Hepatocyte (in vitro differentiated cells): ENCODE results near the gene SHROOM3.

Experiments used
- EZH2 ChIP-seq: fragments of 200-600 bp; sonication (generic); IDR thresholded peaks from 2 replicates; pipeline ENCODE4 v1.6.1; 2016; ENCODE audit warnings: antibody characterized with exemption, mild to moderate bottlenecking, borderline replicate concordance
- EZH2phosphoT487 ChIP-seq: fragments of 200-600 bp; sonication (generic); IDR thresholded peaks from one replicate; pipeline ENCODE4 v1.6.1; 2018; ENCODE audit warnings: antibody characterized with exemption, mild to moderate bottlenecking, low read depth, moderate library complexity; ENCODE audit not compliant: unreplicated experiment, severe bottlenecking
- TF ChIP-seq, protein P1 (sequence below): fragments of 200-600 bp; sonication (generic); IDR thresholded peaks from 2 replicates; pipeline ENCODE4 v1.5.1; 2016; ENCODE audit warnings: antibody characterized with exemption, mild to moderate bottlenecking; ENCODE audit not compliant: poor library complexity

DNA sequence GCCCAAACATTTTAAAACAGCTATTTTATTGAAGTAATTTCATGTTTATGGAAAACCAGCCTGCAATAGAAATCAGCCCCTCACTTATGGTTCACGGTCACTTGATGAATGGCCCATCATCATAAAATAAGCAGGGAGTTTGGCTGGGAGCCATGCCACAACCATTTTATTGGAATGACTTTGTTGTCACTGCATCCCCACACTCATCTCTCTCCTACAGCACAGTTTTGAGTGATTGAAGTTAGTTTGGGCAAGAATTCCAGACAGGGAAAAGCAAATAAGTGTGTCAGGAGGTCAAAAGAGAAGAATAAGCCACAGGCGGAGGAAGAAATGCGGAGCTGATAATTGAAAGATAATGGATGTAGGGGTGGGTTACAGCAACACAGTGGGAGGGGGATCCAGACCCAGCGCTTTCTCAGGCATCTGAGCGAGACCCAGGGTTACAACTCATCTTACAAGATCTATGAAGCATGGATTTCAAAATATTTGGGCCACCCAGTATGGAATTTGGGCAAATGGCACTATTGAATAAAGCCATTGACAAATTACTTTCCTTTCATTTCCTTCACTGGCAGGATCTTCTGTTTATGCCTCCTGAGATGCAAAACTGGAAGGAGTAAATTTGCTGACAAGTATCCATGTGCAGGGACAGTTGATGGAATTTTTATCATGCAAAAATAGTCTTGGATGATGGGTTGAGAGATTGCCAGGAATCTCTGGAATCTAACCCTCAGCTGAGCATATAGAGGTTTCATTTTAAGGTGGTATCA, 100.8 kb downstream of the SHROOM3 start:
- TF ChIP-seq, protein P1, sequence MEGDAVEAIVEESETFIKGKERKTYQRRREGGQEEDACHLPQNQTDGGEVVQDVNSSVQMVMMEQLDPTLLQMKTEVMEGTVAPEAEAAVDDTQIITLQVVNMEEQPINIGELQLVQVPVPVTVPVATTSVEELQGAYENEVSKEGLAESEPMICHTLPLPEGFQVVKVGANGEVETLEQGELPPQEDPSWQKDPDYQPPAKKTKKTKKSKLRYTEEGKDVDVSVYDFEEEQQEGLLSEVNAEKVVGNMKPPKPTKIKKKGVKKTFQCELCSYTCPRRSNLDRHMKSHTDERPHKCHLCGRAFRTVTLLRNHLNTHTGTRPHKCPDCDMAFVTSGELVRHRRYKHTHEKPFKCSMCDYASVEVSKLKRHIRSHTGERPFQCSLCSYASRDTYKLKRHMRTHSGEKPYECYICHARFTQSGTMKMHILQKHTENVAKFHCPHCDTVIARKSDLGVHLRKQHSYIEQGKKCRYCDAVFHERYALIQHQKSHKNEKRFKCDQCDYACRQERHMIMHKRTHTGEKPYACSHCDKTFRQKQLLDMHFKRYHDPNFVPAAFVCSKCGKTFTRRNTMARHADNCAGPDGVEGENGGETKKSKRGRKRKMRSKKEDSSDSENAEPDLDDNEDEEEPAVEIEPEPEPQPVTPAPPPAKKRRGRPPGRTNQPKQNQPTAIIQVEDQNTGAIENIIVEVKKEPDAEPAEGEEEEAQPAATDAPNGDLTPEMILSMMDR, result no peak
- TF ChIP-seq EZH2 (no peak), EZH2phosphoT487 (no peak)
